ENCODE measurements around the gene ZNF546.
"Not testable (repeated sequence)": the region's sequence is repeated elsewhere in the genome, so short reads cannot be mapped to it uniquely, and the experiment has no call there.

Gene ZNF546

GRCh38 chr19:39996811-39997637, at the start of gene ZNF546:
ZNF546 (plus strand) TSS chr19:39997060; CDS start chr19:39998327, 1,267 bp downstream.
- peaks cover 0 to 2% of the 10 kb centered on the region in 2 donors for H3K9me3 ChIP-seq (ENCODE audit: control insufficient read depth in 2 of 2, low read length in 2 of 2)
- no peaks in the 10 kb centered on the region for H3K27me3 ChIP-seq (ENCODE audit: control insufficient read depth in 1 of 2, insufficient read depth in 2 of 2, low read length in 2 of 2)
- peaks cover 3 to 5% of the 10 kb centered on the region in 2 donors for H3K36me3 ChIP-seq (ENCODE audit: control insufficient read depth in 2 of 2, insufficient read depth in 2 of 2, low read length in 2 of 2)
- H3K27ac ChIP-seq (ENCODE audit: low read length), result peak within 1 kb of the TSS; percentile 76
- H3K9ac ChIP-seq (ENCODE audit: low read length in 2 of 2), result peak within 1 kb of the TSS; percentile 96 to 97
- peak within 1 kb of the TSS; percentile 97 for H3K4me3 ChIP-seq (ENCODE audit: low read length in 2 of 2)
- peaks cover 15% of the 10 kb centered on the region for H3K4me1 ChIP-seq (ENCODE audit: control insufficient read depth, insufficient read depth, low read length)

GRCh38 chr19:39949026-39949747, 47.7 kb upstream of the ZNF546 start:
- no peaks in the 10 kb centered on the region for H3K27me3 ChIP-seq (ENCODE audit: control insufficient read depth in 1 of 2, insufficient read depth in 2 of 2, low read length in 2 of 2)
- no peak overlapping the region for H3K4me3 ChIP-seq (ENCODE audit: low read length in 2 of 2)

GRCh38 chr19:39951065-39951650, 45.7 kb upstream of the ZNF546 start:
- no peaks in the 10 kb centered on the region for H3K27me3 ChIP-seq (ENCODE audit: control insufficient read depth in 1 of 2, insufficient read depth in 2 of 2, low read length in 2 of 2)
- no peaks in the 10 kb centered on the region for H3K36me3 ChIP-seq (ENCODE audit: control insufficient read depth in 2 of 2, insufficient read depth in 2 of 2, low read length in 2 of 2)
- H3K4me1 ChIP-seq (ENCODE audit: control insufficient read depth, insufficient read depth, low read length), result no peaks in the 10 kb centered on the region
- no peak overlapping the region for H3K27ac ChIP-seq (ENCODE audit: low read length)
- no peaks in the 10 kb centered on the region for H3K9me3 ChIP-seq (ENCODE audit: control insufficient read depth in 2 of 2, low read length in 2 of 2)
- no peak overlapping the region for H3K4me3 ChIP-seq (ENCODE audit: low read length in 2 of 2)
- H3K9ac ChIP-seq (ENCODE audit: low read length in 2 of 2), result no peak overlapping the region

More at GRCh38 chr19:39949026-39949747, 47.7 kb upstream of the ZNF546 start:
- no peaks in the 10 kb centered on the region for H3K9me3 ChIP-seq (ENCODE audit: control insufficient read depth in 2 of 2, low read length in 2 of 2)
- no peaks in the 10 kb centered on the region for H3K4me1 ChIP-seq (ENCODE audit: control insufficient read depth, insufficient read depth, low read length)
- no peak overlapping the region for H3K9ac ChIP-seq (ENCODE audit: low read length in 2 of 2)
- H3K27ac ChIP-seq (ENCODE audit: low read length), result no peak overlapping the region
- no peaks in the 10 kb centered on the region for H3K36me3 ChIP-seq (ENCODE audit: control insufficient read depth in 2 of 2, insufficient read depth in 2 of 2, low read length in 2 of 2)

GRCh38 chr19:39951686-39952085, 45.2 kb upstream of the ZNF546 start:
- H3K4me3 ChIP-seq (ENCODE audit: low read length in 2 of 2), result no peak overlapping the region
- no peak overlapping the region for H3K27ac ChIP-seq (ENCODE audit: low read length)
- H3K4me1 ChIP-seq (ENCODE audit: control insufficient read depth, insufficient read depth, low read length), result no peaks in the 10 kb centered on the region
- H3K27me3 ChIP-seq (ENCODE audit: control insufficient read depth in 1 of 2, insufficient read depth in 2 of 2, low read length in 2 of 2), result no peaks in the 10 kb centered on the region
- no peak overlapping the region for H3K9ac ChIP-seq (ENCODE audit: low read length in 2 of 2)
- H3K36me3 ChIP-seq (ENCODE audit: control insufficient read depth in 2 of 2, insufficient read depth in 2 of 2, low read length in 2 of 2), result no peaks in the 10 kb centered on the region
- no peaks in the 10 kb centered on the region for H3K9me3 ChIP-seq (ENCODE audit: control insufficient read depth in 2 of 2, low read length in 2 of 2)

- H3K9me3 ChIP-seq (ENCODE audit: control insufficient read depth in 2 of 2, low read length in 2 of 2), result no peaks in the 10 kb centered on the region
- H3K27me3 ChIP-seq (ENCODE audit: control insufficient read depth in 1 of 2, insufficient read depth in 2 of 2, low read length in 2 of 2), result no peaks in the 10 kb centered on the region
- H3K9ac ChIP-seq (ENCODE audit: low read length in 2 of 2), result no peak overlapping the region
- no peak overlapping the region for H3K4me3 ChIP-seq (ENCODE audit: low read length in 2 of 2)
- H3K27ac ChIP-seq (ENCODE audit: low read length), result no peak overlapping the region
- no peaks in the 10 kb centered on the region for H3K36me3 ChIP-seq (ENCODE audit: control insufficient read depth in 2 of 2, insufficient read depth in 2 of 2, low read length in 2 of 2)
- no peaks in the 10 kb centered on the region for H3K4me1 ChIP-seq (ENCODE audit: control insufficient read depth, insufficient read depth, low read length)
Observed at GRCh38 chr19:39953915-39954314, 42.9 kb upstream of the ZNF546 start.

- H3K27me3 ChIP-seq (ENCODE audit: control insufficient read depth in 1 of 2, insufficient read depth in 2 of 2, low read length in 2 of 2); H3K4me1 ChIP-seq (ENCODE audit: control insufficient read depth, insufficient read depth, low read length); H3K36me3 ChIP-seq (ENCODE audit: control insufficient read depth in 2 of 2, insufficient read depth in 2 of 2, low read length in 2 of 2); H3K9me3 ChIP-seq (ENCODE audit: control insufficient read depth in 2 of 2, low read length in 2 of 2); H3K9ac ChIP-seq (ENCODE audit: low read length in 2 of 2); H3K4me3 ChIP-seq (ENCODE audit: low read length in 2 of 2); H3K27ac ChIP-seq (ENCODE audit: low read length): not testable (repeated sequence)
Observed at GRCh38 chr19:39957886-39958285, 39.0 kb upstream of the ZNF546 start.

- not testable (repeated sequence) for H3K4me3 ChIP-seq (ENCODE audit: low read length in 2 of 2); H3K4me1 ChIP-seq (ENCODE audit: control insufficient read depth, insufficient read depth, low read length); H3K27ac ChIP-seq (ENCODE audit: low read length); H3K27me3 ChIP-seq (ENCODE audit: control insufficient read depth in 1 of 2, insufficient read depth in 2 of 2, low read length in 2 of 2); H3K36me3 ChIP-seq (ENCODE audit: control insufficient read depth in 2 of 2, insufficient read depth in 2 of 2, low read length in 2 of 2); H3K9ac ChIP-seq (ENCODE audit: low read length in 2 of 2); H3K9me3 ChIP-seq (ENCODE audit: control insufficient read depth in 2 of 2, low read length in 2 of 2)
Observed at GRCh38 chr19:39958942-39959341, 37.9 kb upstream of the ZNF546 start.

GRCh38 chr19:39959407-39959806, 37.5 kb upstream of the ZNF546 start:
- not testable (repeated sequence) for H3K27me3 ChIP-seq (ENCODE audit: control insufficient read depth in 1 of 2, insufficient read depth in 2 of 2, low read length in 2 of 2); H3K9me3 ChIP-seq (ENCODE audit: control insufficient read depth in 2 of 2, low read length in 2 of 2); H3K9ac ChIP-seq (ENCODE audit: low read length in 2 of 2); H3K4me3 ChIP-seq (ENCODE audit: low read length in 2 of 2); H3K36me3 ChIP-seq (ENCODE audit: control insufficient read depth in 2 of 2, insufficient read depth in 2 of 2, low read length in 2 of 2); H3K4me1 ChIP-seq (ENCODE audit: control insufficient read depth, insufficient read depth, low read length); H3K27ac ChIP-seq (ENCODE audit: low read length)

GRCh38 chr19:39963898-39964297, 33.0 kb upstream of the ZNF546 start:
- no peak overlapping the region for H3K27ac ChIP-seq (ENCODE audit: low read length)
- H3K36me3 ChIP-seq (ENCODE audit: control insufficient read depth in 2 of 2, insufficient read depth in 2 of 2, low read length in 2 of 2), result no peaks in the 10 kb centered on the region
- H3K9me3 ChIP-seq (ENCODE audit: control insufficient read depth in 2 of 2, low read length in 2 of 2), result no peaks in the 10 kb centered on the region
- no peaks in the 10 kb centered on the region for H3K4me1 ChIP-seq (ENCODE audit: control insufficient read depth, insufficient read depth, low read length)
- no peak overlapping the region for H3K4me3 ChIP-seq (ENCODE audit: low read length in 2 of 2)
- H3K27me3 ChIP-seq (ENCODE audit: control insufficient read depth in 1 of 2, insufficient read depth in 2 of 2, low read length in 2 of 2), result no peaks in the 10 kb centered on the region
- H3K9ac ChIP-seq (ENCODE audit: low read length in 2 of 2), result no peak overlapping the region

- no peak overlapping the region for H3K4me3 ChIP-seq (ENCODE audit: low read length in 2 of 2)
- H3K9me3 ChIP-seq (ENCODE audit: control insufficient read depth in 2 of 2, low read length in 2 of 2), result no peaks in the 10 kb centered on the region
- H3K4me1 ChIP-seq (ENCODE audit: control insufficient read depth, insufficient read depth, low read length), result peaks cover 12% of the 10 kb centered on the region
- no peak overlapping the region for H3K27ac ChIP-seq (ENCODE audit: low read length)
- H3K9ac ChIP-seq (ENCODE audit: low read length in 2 of 2), result no peak overlapping the region
- H3K36me3 ChIP-seq (ENCODE audit: control insufficient read depth in 2 of 2, insufficient read depth in 2 of 2, low read length in 2 of 2), result no peaks in the 10 kb centered on the region
- no peaks in the 10 kb centered on the region for H3K27me3 ChIP-seq (ENCODE audit: control insufficient read depth in 1 of 2, insufficient read depth in 2 of 2, low read length in 2 of 2)
Observed at GRCh38 chr19:39966617-39967016, 30.2 kb upstream of the ZNF546 start.
